Stimulated activated CD4-positive, alpha-beta T cell treated with anti-CD3 and anti-CD28 coated beads, Interleukin-12 subunit alpha, Interleukin-12 subunit beta, amount 100 ng/mL, for 4 hours (primary cell): Measurements from ENCODE around the gene GPATCH1.
A peak's percentile ranks its signal among the peaks of the same experiment; 100 is the strongest.
"Not testable (repeated sequence)": the region's sequence is repeated elsewhere in the genome, so short reads cannot be mapped to it uniquely, and the experiment has no call there.

Experiments used
- DNase-seq: peaks from one replicate; pipeline ENCODE4 v3.0.0-alpha.2; 2020

GPATCH1 gene, protein sequence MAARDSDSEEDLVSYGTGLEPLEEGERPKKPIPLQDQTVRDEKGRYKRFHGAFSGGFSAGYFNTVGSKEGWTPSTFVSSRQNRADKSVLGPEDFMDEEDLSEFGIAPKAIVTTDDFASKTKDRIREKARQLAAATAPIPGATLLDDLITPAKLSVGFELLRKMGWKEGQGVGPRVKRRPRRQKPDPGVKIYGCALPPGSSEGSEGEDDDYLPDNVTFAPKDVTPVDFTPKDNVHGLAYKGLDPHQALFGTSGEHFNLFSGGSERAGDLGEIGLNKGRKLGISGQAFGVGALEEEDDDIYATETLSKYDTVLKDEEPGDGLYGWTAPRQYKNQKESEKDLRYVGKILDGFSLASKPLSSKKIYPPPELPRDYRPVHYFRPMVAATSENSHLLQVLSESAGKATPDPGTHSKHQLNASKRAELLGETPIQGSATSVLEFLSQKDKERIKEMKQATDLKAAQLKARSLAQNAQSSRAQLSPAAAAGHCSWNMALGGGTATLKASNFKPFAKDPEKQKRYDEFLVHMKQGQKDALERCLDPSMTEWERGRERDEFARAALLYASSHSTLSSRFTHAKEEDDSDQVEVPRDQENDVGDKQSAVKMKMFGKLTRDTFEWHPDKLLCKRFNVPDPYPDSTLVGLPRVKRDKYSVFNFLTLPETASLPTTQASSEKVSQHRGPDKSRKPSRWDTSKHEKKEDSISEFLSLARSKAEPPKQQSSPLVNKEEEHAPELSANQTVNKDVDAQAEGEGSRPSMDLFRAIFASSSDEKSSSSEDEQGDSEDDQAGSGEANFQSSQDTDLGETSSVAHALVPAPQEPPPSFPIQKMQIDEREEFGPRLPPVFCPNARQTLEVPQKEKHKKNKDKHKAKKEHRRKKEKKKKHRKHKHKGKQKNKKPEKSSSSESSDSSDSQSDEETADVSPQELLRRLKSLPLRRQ

DNA sequence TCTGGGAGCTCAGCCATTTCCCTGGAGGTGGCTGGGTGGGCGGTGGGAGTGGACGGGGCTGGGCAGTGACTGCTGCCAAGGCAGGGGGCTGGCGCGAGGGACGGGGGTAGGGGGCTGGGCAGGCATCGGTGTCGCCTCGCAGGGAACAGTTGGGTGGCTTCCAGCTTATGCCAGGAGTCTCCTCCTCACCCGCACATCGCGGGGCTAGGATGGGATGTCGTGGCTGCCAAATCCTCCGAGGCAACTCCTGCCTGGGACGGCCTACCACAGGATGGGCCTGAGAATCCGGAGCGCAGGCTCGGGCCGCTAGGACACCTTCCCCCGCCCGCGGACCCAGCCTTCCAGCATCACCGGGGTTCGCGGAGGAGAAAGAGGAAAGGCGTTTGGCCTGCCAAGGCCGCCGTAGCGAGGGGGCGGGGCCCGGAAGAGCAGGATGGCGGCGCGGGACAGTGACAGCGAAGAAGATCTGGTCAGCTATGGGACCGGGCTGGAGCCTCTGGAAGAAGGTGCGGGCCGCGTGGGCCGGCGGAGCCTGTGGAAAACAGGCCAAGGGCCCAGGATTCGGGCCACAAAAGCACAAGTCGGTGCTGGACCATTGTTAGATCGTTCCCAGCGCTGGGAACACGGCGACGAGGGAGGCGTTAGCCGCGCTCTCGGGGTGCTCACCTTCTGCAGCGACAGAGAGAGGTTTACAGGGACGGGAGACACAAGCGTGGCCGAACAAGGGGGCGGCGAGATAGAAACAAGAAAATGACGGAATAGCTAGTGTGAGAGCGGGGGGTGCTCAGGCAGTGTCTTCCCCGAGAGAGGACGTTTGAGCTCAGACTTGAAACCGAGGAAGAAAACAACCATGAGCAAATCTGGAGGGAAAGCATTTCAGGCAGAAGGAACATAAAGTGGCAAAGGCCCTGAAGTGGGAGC is at the start of gene GPATCH1:
TSS of gene GPATCH1 (plus strand) at position 421 of the 921 bp plus-strand sequence. CDS start at position 434, 13 bp downstream.
- DNase-seq, result peak; percentile 83

DNA sequence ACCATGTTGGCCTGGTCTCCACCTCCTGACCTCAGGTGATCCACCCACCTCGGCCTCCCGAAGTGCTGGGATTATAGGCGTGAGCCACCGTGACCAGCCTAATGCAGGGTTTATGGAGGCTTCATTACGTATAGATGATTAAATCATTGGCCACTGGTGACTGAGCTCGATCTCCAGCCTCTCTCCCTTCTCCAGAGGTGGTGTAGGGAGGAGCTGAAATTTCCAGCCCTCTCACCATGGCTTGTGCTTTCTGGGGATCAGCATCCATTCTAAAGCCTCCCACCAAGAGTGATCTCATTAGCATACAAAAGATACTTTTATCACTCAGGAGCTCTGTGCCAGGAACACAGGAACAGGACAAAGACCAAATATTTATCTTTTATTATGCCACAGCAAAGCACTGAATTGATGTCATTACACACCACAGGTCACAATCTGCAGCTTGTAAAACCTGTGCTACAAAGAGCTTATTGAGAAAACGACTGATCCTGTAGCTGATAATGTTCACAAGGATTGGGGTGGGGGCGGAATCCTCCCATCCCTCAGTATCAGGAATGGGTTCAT is 48.7 kb upstream of the GPATCH1 start:
- no peak for DNase-seq

DNA sequence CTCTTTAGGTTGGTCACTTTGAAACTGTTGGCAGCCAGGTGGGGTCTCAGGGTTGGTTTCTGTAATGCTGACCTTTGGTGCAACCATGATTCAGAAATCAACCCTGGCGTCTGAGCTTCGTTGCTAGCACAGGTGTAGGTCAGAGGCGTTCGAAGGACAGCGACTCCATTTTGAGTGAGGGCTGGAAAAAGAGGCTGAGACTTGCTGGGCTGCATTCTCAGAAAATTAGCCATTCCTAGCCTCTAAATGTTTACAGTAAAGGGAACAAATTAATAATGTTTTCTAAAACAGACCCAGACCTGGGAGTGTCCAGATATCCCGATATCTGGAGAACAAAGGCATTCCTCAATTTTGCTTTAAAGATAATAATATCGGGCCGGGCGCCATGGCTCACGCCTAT is 45.5 kb upstream of the GPATCH1 start:
- no peak for DNase-seq

DNA sequence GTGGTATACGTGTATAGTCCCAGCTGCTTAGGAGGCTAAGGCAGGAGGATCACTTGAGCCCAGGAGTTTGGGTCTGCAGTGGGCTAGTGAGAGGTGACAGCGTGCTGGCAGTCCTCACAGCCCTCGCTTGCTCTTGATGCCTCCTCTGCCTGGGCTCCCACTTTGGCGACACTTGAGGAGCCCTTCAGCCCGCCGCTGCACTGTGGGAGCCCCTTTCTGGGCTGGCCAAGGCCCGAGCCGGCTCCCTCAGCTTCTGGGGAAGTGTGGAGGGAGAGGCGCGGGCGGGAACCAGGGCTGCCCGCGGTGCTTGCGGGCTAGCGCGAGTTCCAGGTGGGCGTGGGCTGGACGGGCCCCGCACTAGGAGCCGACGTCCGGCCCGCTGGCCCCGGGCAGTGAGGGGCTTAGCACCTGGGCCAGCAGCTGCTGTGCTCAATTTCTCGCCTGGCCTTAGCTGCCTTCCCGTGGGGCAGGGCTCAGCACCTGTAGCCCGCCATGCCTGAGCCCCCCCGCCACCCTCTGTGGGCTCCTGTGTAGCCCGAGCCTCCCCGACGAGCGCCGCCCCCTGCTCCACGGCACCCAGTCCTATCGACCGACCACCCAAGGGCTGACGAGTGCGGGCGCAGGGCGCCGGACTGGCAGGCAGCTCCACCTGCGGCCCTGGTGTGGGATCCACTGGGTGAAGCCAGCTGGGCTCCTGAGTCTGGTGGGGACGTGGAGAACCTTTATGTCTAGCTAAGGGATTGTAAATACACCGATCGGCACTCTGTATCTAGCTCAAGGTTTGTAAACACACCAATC is 44.4 kb upstream of the GPATCH1 start:
- DNase-seq, result not testable (repeated sequence)

DNA sequence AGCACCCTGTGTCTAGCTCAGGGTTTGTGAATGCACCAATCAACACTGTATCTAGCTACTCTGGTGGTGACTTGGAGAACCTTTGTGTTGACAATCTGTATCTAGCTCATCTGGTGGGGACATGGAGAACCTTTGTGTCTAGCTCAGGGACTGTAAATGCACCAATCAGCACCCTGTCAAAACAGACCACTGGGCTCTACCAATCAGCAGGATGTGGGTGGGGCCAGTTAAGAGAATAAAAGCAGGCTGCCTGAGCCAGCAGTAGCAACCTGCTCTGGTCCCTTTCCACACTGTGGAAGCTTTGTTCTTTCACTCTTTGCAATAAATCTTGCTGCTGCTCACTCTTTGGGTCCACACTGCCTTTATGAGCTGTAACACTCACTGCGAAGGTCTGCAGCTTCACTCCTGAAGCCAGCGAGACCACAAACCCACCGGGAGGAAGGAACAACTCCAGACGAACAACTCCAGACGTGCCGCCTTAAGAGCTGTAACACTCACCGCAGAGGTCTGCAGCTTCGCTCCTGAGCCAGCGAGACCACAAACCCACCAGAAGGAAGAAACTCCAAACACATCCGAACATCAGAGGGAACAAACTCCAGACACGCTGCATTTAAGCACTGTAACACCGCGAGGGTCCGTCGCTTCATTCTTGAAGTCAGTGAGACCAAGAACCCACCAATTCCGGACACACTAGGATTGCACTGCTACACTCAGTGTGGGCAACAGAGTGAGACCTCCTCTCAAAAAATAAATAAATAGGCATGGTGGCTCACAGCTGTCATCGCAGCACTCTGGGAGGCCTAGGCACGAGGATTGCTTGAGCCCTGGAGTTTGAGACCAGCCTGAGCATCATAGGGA is 43.6 kb upstream of the GPATCH1 start:
- DNase-seq, result not testable (repeated sequence)

DNA sequence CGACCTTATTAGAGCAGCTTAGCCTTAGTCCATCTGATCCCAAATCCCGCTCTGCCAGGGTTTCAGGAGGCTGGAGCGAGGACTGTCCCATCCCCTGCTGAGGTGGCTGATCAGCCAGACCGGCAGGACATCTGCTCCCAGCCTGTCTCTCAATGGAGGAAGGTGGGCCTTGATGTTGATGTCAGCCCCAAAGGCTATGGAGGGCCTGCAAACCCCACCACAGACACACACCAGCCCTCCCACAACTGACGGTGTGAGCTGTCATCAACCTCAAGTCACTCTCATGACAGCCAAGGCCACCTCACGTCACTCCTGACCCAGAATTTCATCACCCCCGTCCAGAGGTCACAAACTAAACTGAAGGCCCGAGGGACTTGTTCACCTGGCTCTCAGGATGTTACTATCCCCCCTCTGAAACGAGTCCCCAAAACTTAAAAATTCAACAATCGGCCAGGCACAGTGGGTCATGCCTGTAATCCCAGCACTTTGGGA is 41.8 kb upstream of the GPATCH1 start:
- no peak for DNase-seq

DNA sequence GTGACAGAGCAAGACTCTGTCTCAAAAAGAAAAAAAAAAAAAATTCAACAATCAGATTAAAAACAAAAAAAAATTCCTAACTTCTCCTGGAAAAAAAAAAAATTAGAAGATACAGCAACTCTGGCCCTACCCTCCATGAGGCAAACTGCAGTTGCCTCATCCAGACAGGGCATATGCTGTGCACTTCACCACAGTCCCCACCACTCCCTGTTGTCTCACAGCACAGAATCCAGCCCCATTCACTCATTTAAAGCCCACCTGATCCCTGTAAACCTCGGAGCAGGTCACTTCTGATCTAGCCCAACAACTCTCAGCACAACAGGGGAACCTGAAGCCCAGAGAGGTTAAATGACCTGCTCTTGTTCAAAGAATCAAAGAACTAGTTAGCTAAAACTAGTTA is 41.2 kb upstream of the GPATCH1 start:
- DNase-seq, result no peak

DNA sequence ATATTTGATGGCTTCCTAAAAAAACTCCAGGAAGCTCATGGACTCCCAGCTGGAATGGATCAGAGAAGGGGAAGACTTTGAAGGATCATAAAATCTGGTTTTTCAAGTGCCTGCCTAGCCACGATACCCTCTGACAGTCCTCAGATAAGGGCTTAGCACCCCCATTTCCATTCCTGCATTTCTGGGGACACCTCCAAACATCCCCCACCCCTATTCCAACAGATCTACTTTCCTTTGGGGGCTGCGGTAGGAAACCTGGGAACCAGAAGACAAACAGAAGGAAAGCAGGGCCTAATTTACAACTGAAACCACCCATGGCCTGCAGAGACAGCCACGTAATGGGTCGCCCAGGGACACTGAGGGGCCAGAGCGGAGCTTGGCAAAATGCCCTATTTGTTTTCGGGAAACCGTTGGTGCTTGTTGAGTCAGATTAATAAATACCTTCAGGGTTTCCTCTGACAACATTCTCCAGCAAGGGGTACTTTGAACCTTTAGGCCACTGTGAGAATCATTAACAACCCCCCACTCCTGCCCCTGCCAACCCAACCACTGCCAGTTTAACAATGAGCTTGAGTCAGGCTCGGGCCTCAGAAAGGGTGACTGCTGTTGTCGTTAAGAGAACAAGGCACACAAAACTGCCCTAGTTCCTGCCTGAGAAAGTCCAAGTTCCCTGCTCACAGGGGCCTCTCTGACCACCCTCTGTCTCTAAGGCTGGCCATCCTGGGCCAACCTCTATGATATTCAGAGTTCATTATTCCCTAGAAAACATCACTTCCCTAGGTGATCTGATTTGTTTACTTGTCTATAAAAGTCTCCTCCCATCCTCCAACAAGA is 39.8 kb upstream of the GPATCH1 start:
- no peak for DNase-seq

DNA sequence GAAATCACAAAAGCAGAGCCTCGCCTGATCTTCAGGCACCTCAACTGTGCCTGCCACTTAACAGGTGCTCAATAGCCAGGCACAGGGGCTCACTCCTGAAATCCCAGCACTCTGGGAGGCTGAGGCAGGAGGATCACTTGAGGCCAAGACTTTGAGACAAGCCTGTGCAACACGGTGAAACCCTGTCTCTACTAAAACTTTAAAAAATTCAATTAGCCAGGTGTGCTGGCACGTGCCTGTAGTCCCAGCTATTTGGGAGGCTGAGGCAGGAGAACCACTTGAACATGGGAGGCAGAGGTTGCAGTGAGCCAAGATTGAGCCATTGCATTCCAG is 39.2 kb upstream of the GPATCH1 start:
- DNase-seq, result not testable (repeated sequence)

DNA sequence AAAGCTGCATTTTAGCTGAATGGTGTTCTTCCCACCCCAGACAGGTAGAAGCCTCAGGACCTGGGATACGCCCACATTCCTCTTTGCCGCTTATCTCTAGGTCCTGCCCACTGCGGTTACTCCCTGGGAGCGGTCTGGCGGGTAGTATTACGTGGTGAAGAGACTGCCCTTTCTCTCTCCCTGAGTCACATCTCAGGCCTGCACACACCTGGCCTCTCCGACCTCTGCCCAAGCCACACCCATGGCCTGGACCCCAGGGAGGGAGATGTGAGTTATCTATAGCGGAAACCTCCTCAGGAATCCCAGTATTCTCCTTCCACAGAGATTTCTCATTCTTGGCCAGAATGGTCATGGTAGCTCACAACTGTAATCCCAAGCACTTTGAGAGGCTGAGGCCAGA is 33.6 kb upstream of the GPATCH1 start:
- no peak for DNase-seq

DNA sequence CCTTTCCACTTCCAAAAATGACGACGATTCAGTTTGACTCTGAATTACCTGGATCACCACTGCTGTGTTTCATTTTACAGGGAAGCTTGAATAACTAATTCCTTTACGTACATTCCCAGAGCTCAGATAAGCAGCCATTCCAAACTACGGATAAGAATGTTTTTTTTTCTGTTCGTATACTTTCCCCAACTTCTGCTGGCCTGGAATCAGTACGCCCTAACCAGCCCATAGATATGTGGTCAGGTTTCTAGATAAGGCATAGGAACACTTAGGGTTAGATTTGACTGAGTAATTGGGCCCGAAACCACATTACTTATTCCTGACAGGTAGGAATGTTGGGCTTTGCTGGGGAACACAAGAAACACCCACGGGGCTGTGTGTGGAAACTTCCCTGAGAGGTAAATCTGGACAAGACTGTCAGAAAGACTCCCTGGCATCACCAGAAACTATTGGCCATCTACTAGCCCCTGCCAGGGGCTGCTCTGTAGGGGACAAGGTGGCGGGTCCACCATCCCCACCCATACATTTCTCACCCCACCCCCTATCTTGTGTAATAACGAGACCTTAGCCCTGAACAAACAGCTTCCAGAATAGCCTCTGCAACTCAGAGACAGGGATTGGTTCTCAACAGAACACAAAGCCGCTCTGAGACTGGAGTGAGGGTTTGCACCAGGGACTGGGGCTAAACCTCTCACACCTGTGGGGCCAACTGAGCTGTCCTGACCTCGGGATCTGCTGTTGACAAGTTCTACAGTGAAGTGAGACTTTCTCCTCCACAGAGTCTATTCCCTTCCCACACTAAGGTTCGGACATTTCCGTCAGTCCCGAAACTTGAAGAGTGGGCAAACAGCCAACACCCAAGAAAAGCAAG is 31.9 kb upstream of the GPATCH1 start:
- DNase-seq, result no peak

DNA sequence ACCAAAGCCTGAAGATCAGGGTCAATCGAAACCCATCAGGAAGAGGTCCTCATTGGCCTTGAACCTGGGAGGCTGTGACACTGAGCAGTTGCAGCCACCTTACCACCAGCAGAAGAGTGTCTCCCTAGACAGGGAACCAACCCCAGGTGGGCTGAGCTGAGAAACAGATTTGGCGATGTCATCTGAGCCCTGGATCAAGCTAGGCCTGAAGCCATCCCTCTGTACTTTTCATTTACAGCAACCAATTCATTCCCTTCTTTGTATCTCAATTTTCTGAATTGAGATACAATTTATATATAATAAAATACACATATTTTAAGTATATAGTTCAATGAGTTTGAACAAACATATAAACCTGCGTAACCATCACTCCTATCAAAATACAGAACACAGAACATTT is 30.9 kb upstream of the GPATCH1 start:
- DNase-seq, result no peak

DNA sequence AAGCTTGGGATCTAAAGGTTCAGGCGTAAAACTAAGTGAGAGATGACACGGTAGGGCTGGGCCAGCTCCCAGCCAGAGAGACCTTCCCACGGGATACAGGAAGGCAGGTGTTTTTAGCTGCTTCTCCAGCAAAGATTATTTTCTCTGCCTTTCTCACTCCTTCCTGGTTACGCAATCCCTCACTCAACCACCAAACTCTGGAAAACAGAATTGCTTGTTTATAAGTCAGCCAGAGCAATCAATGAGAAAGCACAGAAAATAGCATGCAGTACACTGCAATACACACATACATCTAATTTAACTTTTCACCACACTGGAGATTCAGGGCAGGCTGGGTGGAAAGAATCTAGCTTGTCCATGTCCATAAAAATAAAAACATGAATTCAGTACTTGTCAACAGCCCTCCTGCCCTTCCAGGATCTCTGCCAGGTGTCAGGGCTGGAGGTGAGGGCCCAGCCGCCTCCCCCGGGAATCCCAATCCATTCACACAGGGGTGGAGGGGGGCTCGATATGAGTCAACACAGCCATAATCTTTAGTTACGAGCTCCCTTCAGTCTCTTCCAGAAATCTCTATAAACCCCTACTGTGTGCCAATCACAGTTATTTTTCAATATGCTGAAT is 28.5 kb upstream of the GPATCH1 start:
- no peak for DNase-seq

DNA sequence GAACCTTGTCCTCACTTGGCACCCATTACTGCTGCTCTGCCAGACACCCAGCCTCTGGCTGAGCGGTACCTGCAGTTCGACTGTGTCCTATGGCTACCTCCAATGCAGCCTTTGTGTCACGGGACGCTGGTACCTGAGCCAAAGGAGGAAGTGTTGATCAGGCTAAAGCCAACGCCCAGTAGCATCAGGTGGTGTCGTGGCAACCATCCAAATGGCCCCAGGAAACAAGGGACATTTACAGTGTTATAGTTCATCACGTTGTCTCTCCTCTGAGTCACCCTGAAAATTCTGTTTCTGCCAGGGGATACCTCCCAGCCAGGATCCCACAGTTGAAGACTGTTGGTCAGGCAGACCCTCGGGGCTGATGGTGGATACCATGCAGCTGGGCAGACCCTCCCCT is 26.4 kb upstream of the GPATCH1 start:
- no peak for DNase-seq

DNA sequence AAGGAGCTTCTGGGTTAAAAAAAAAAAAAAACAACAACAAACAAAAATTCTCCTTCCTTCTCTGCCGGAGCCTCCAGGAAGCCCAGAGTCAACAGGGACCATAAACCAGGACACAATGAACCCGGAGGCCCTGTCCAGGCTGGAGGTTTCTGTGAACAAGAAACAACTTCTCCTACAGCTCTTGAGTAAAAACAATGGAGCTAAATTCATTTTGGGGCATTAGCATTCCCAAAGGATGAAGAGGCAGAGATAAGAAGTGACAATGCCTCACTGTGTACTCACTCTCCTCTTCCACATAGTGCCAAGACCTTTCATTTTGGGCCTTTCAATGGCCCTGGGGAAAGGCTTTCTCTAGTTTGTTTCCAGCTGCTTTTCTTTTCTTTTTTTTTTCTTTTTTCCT is 25.3 kb upstream of the GPATCH1 start:
- DNase-seq, result no peak

DNA sequence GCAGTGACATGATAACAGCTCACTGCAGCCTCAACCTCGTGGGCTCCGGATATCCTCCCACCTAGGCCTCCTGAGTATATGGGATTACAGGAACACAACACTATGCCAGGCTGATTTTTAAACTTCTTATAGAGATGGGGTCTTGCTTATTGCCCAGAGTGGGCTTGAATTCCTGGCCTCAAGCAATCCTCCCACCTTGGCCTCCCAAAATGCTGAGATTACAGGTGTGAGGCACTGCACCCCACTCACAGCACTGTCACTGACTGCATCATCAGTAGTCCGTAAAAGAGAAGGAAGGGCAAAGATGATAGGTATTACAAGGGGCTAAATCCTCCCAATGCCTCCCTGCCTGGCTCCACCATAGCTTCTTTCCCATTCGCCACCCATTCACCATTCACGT is 20.4 kb upstream of the GPATCH1 start:
- DNase-seq, result no peak

DNA sequence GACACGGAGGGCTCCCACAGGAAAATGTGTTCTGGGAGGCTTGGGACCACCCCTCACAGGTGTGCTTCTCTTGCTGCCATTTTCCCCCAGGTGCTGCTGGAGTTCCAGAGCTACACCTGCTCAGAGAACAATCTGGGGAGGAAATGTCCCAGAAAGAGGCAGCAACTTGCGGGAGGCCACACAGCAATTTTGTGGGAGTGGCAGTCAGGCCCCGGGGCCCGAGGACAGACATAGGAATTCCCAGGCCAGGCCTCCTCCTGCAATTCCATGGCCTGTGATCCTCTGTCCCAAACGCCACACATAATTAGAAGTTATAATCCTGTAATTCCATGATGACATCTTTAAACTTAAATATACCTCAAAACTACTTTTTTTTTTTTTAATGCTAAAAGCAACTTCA is 18.1 kb upstream of the GPATCH1 start:
- DNase-seq, result no peak

DNA sequence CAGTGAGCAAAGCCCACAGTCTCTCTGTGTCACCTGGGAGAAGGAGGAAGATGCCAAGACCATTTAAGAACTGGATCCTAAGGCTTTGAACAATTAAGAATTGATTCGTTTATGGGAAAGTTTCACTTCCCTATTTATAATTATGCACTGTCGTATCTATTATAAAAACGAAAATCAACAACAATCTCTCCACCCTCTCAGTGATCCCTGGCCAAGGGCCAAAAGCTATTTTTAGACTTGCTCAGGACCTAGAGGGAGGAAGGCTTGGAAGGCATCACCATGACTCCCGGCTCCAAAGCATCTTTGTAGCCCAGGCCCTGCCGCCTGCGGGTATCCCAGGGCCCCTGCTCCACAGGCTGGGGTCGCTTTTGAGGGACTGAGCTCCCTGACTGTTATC is 17.6 kb upstream of the GPATCH1 start:
- DNase-seq, result no peak
